Neural cell (in vitro differentiated cells): Measurements from ENCODE around the gene MYL12B.

Experiments
- CTCF ChIP-seq: fragments of 450-650 bp; IDR thresholded peaks from 2 replicates; pipeline ENCODE4 v1.5.1; 2014; ENCODE audit warnings: antibody characterized with exemption, mild to moderate bottlenecking, moderate library complexity; ENCODE audit not compliant: poor library complexity, severe bottlenecking
- EZH2 ChIP-seq: fragments of 200-600, 300-800 bp; shearing (Covaris generic), sonication (generic); IDR thresholded peaks from 2 replicates; pipeline ENCODE4 v1.6.1; 2014; ENCODE audit warnings: antibody characterized with exemption, low read length, borderline replicate concordance, mild to moderate bottlenecking; ENCODE audit not compliant: insufficient read depth, poor library complexity, severe bottlenecking

GRCh38 chr18:3235846-3236245 lies 26.1 kb upstream of the MYL12B start:
- TF ChIP-seq CTCF (no peak), EZH2 (no peak)
